Liver (tissue), 9 donors: ENCODE results near the gene THRA. TPM values are rescaled to one million over a fixed set of nuclear protein-coding genes. Genes with fewer than 3 reads are reported as not detected.

Experiments used
- DNase-seq: peaks from one replicate; pipeline ENCODE4 v3.0.0-alpha.2; 2017; ENCODE audit warnings: low spot score
- H3K27ac ChIP-seq, 2 donors: one replicate each; pipeline ENCODE4 v1.7.0; 2013; ENCODE audit warnings: inconsistent platforms in 2 of 2, low read length in 2 of 2, control low read depth in 1 of 2, low read depth in 1 of 2, mild to moderate bottlenecking in 1 of 2
- H3K27me3 ChIP-seq, 4 donors: one replicate each; pipeline versions ENCODE4 v1.6.1 to v1.7.0; 2013; ENCODE audit warnings: low read length in 3 of 4, inconsistent platforms in 1 of 4, mild to moderate bottlenecking in 1 of 4, moderate library complexity in 1 of 4; ENCODE audit not compliant: control insufficient read depth in 4 of 4, insufficient read depth in 4 of 4
- H3K36me3 ChIP-seq, 4 donors: one replicate each; pipeline versions ENCODE4 v1.6.1 to v1.7.0; 2013; ENCODE audit warnings: low read length in 3 of 4, mild to moderate bottlenecking in 3 of 4, low read depth in 1 of 4, moderate library complexity in 1 of 4; ENCODE audit not compliant: control insufficient read depth in 4 of 4, insufficient read depth in 3 of 4
- H3K4me1 ChIP-seq, 4 donors: one replicate each; pipeline versions ENCODE4 v1.6.1 to v1.7.0; 2013; ENCODE audit warnings: low read length in 3 of 4, mild to moderate bottlenecking in 3 of 4, moderate library complexity in 1 of 4; ENCODE audit not compliant: control insufficient read depth in 4 of 4, insufficient read depth in 4 of 4
- H3K4me3 ChIP-seq, 3 donors: one replicate each; pipeline versions ENCODE4 v1.6.1 to v1.7.0; 2013; ENCODE audit warnings: low read length in 3 of 3, control low read depth in 1 of 3, low read depth in 1 of 3, mild to moderate bottlenecking in 1 of 3
- H3K9ac ChIP-seq, 2 donors: one replicate each; pipeline ENCODE4 v1.7.0; 2013; ENCODE audit warnings: low read length in 2 of 2, mild to moderate bottlenecking in 2 of 2, moderate library complexity in 2 of 2, control low read depth in 1 of 2, low read depth in 1 of 2
- H3K9me3 ChIP-seq, 4 donors: one replicate each; pipeline versions ENCODE4 v1.6.1 to v1.7.0; 2013; ENCODE audit warnings: low read length in 3 of 4; ENCODE audit not compliant: control insufficient read depth in 4 of 4
- ATF3 ChIP-seq: IDR thresholded peaks from 2 replicates; pipeline ENCODE4 v1.6.1; 2016; ENCODE audit warnings: antibody characterized with exemption
- CTCF ChIP-seq: fragments of 150-350 bp; IDR thresholded peaks from 2 replicates; pipeline ENCODE4 v1.5.1; 2017; ENCODE audit warnings: improper control_type of control experiment, low read depth, low read length; ENCODE audit not compliant: missing input control
- EGR1 ChIP-seq, 2 donors: IDR thresholded peaks; 2 replicates each; pipeline ENCODE4 v1.6.1; 2016 to 2018; ENCODE audit warnings: antibody characterized with exemption in 2 of 2, low read depth in 2 of 2
- FOXA1 ChIP-seq: IDR thresholded peaks from 2 replicates; pipeline ENCODE4 v1.6.1; 2016; ENCODE audit warnings: antibody characterized with exemption
- FOXA2 ChIP-seq: IDR thresholded peaks from 2 replicates; pipeline ENCODE4 v1.6.1; 2016; ENCODE audit warnings: antibody characterized with exemption
- GABPA ChIP-seq, 2 donors: IDR thresholded peaks in 1 of 2; conservative IDR thresholded peaks in 1 of 2; 2 replicates each; pipeline ENCODE4 v1.6.1; 2016; ENCODE audit warnings: antibody characterized with exemption in 2 of 2, mild to moderate bottlenecking in 1 of 2, moderate library complexity in 1 of 2
- HNF4A ChIP-seq, 2 donors: conservative IDR thresholded peaks; 2 replicates each; pipeline ENCODE4 v1.6.1; 2016; ENCODE audit warnings: antibody characterized with exemption in 2 of 2, mild to moderate bottlenecking in 2 of 2
- HNF4G ChIP-seq: IDR thresholded peaks from 2 replicates; pipeline ENCODE4 v1.6.1; 2016; ENCODE audit warnings: antibody characterized with exemption
- JUND ChIP-seq, 2 donors: IDR thresholded peaks; 2 replicates each; pipeline ENCODE4 v1.6.1; 2016; ENCODE audit warnings: antibody characterized with exemption in 2 of 2
- NR2F2 ChIP-seq: IDR thresholded peaks from 2 replicates; pipeline ENCODE4 v1.6.1; 2016; ENCODE audit warnings: antibody characterized with exemption
- RAD21 ChIP-seq, 2 donors: IDR thresholded peaks; 2 replicates each; pipeline ENCODE4 v1.6.1; 2016; ENCODE audit warnings: antibody characterized with exemption in 2 of 2, mild to moderate bottlenecking in 2 of 2
- RXRA ChIP-seq, 2 donors: IDR thresholded peaks; 2 replicates each; pipeline ENCODE4 v1.6.1; 2017 to 2018; ENCODE audit warnings: antibody characterized with exemption in 2 of 2, mild to moderate bottlenecking in 1 of 2
- SP1 ChIP-seq: IDR thresholded peaks from 2 replicates; pipeline ENCODE4 v1.6.1; 2018; ENCODE audit warnings: antibody characterized with exemption, mild to moderate bottlenecking
- TAF1 ChIP-seq: conservative IDR thresholded peaks from 2 replicates; pipeline ENCODE4 v1.6.1; 2016; ENCODE audit warnings: antibody characterized with exemption, mild to moderate bottlenecking
- YY1 ChIP-seq: IDR thresholded peaks from 2 replicates; pipeline ENCODE4 v1.6.1; 2016; ENCODE audit warnings: antibody characterized with exemption, mild to moderate bottlenecking
- ZBTB33 ChIP-seq: IDR thresholded peaks from 2 replicates; pipeline ENCODE4 v1.6.1; 2016; ENCODE audit warnings: antibody characterized with exemption
- WGBS: extraction: QIAGEN DNeasy Blood & Tissue Kit; methylation state at CpG from one replicate; pipeline ENCODE4 v1.1.7; 2013; 5-methylcytosine and 5-hydroxymethylcytosine counted together
- polyA plus RNA-seq, 2 donors: library from polyadenylated mRNA; stranded (reverse) in 1 of 2; unstranded in 1 of 2; fragments of 200-250 nt in 1 of 2; fragments of >200 nt in 1 of 2; fragmentation: Nextera tagmentation in 1 of 2; extraction: Ambion mirVana in 1 of 2; gene quantifications; one replicate each; pipeline versions ENCODE4 v1.2.1 to v1.2.3, GENCODE V29; 2013 to 2015
- total RNA-seq, 2 donors: library from RNA; depleted of rRNA; stranded (reverse); fragments of >200 nt; gene quantifications; one replicate each; pipeline ENCODE4 v1.2.3, GENCODE V29; 2014
- TF ChIP-seq, protein P1 (sequence below): IDR thresholded peaks from 2 replicates; pipeline ENCODE4 v1.6.1; 2016; ENCODE audit warnings: antibody characterized with exemption, mild to moderate bottlenecking
- TF ChIP-seq, protein P2 (sequence below): IDR thresholded peaks from 2 replicates; pipeline ENCODE4 v1.6.1; 2016; ENCODE audit warnings: antibody characterized with exemption
- donor health status: healthy.
- donor health status: healthy.
- donor health status: healthy.
- donor health status: healthy.
- donor health status: healthy.

Gene THRA
- total and polyA plus RNA-seq, 4 donors: 3.2 to 10.3 (median 7.4) TPM

DNA sequence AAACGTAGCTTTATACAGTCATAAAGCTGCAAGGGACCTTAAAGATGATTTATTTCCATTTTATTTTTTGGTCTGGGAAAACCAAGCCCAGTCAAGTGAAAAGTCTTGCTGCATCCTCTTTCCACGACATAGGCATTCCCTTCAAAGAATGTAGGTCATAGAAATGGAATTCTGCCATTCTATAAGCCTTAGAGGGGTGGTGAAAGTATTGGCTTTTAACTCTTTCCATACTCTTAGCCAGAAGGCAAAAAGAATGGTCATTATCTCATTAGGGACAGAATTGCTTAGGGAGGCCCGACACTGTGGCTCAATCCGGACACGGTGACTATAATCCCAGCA, 51.1 kb downstream of the THRA start:
- peaks cover 9 to 63% (median 49%) of the 10 kb centered on the region in 4 donors for H3K4me1 ChIP-seq
- no peak for DNase-seq
- WGBS: 23% methylated on average over 5 of the region's 5 CpGs
- no peaks in the 10 kb centered on the region for H3K9me3 ChIP-seq
- H3K36me3 ChIP-seq: no peaks in the 10 kb centered on the region
- peak overlapping the region; percentile 86 to 99 for H3K27ac ChIP-seq
- no peaks in the 10 kb centered on the region for H3K27me3 ChIP-seq
- H3K4me3 ChIP-seq: peak overlapping the region in 2 of 3 donors; percentile 44 to 61
- no peak for TF ChIP-seq RAD21 (IDR thresholded peaks at IDR 0.05)
- no peak for TF ChIP-seq TAF1
- no peak for TF ChIP-seq JUND (IDR thresholded peaks at IDR 0.05)
- TF ChIP-seq FOXA2: no peak
- no peak for TF ChIP-seq ZBTB33
- TF ChIP-seq CTCF: no peak
- no peak for TF ChIP-seq YY1
- TF ChIP-seq SP1: no peak
- TF ChIP-seq HNF4A (conservative IDR thresholded peaks at IDR 0.05): no peak
- no peak for TF ChIP-seq GABPA (IDR thresholded peaks at IDR 0.05 in 1 of 2, conservative IDR thresholded peaks at IDR 0.05 in 1 of 2)
- no peak for TF ChIP-seq RXRA (IDR thresholded peaks at IDR 0.05)
- TF ChIP-seq NR2F2: no peak
- no peak for TF ChIP-seq EGR1 (IDR thresholded peaks at IDR 0.05; ENCODE audit: low read depth in 2 of 2)
- TF ChIP-seq, protein P1, sequence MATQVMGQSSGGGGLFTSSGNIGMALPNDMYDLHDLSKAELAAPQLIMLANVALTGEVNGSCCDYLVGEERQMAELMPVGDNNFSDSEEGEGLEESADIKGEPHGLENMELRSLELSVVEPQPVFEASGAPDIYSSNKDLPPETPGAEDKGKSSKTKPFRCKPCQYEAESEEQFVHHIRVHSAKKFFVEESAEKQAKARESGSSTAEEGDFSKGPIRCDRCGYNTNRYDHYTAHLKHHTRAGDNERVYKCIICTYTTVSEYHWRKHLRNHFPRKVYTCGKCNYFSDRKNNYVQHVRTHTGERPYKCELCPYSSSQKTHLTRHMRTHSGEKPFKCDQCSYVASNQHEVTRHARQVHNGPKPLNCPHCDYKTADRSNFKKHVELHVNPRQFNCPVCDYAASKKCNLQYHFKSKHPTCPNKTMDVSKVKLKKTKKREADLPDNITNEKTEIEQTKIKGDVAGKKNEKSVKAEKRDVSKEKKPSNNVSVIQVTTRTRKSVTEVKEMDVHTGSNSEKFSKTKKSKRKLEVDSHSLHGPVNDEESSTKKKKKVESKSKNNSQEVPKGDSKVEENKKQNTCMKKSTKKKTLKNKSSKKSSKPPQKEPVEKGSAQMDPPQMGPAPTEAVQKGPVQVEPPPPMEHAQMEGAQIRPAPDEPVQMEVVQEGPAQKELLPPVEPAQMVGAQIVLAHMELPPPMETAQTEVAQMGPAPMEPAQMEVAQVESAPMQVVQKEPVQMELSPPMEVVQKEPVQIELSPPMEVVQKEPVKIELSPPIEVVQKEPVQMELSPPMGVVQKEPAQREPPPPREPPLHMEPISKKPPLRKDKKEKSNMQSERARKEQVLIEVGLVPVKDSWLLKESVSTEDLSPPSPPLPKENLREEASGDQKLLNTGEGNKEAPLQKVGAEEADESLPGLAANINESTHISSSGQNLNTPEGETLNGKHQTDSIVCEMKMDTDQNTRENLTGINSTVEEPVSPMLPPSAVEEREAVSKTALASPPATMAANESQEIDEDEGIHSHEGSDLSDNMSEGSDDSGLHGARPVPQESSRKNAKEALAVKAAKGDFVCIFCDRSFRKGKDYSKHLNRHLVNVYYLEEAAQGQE: no peak
- TF ChIP-seq, protein P2, sequence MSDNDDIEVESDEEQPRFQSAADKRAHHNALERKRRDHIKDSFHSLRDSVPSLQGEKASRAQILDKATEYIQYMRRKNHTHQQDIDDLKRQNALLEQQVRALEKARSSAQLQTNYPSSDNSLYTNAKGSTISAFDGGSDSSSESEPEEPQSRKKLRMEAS: no peak
- TF ChIP-seq HNF4G: no peak
- H3K9ac ChIP-seq: peak overlapping the region; percentile 33 to 64

GRCh38 chr17:40115101-40115436, 52.3 kb downstream of the THRA start:
- Histone ChIP-seq H3K36me3 (no peaks in the 10 kb centered on the region), H3K9me3 (no peaks in the 10 kb centered on the region), H3K4me1 (peaks cover 5 to 54% (median 42%) of the 10 kb centered on the region in 4 donors), H3K27ac (peak overlapping the region; percentile 86 to 99), H3K4me3 (no peak overlapping the region), H3K27me3 (no peaks in the 10 kb centered on the region), H3K9ac (no peak overlapping the region)
- DNase-seq: no peak
- 55% methylated on average over 2 of the region's 2 CpGs for WGBS
- TF ChIP-seq ZBTB33: no peak
- TF ChIP-seq EGR1 (IDR thresholded peaks at IDR 0.05; ENCODE audit: low read depth in 2 of 2): no peak
- TF ChIP-seq RAD21 (IDR thresholded peaks at IDR 0.05): no peak
- no peak for TF ChIP-seq FOXA2
- TF ChIP-seq GABPA (IDR thresholded peaks at IDR 0.05 in 1 of 2, conservative IDR thresholded peaks at IDR 0.05 in 1 of 2): no peak
- TF ChIP-seq, protein P2: no peak
- TF ChIP-seq, protein P1: no peak
- TF ChIP-seq ATF3: no peak
- no peak for TF ChIP-seq SP1
- no peak for TF ChIP-seq JUND (IDR thresholded peaks at IDR 0.05)
- no peak for TF ChIP-seq NR2F2
- no peak for TF ChIP-seq RXRA (IDR thresholded peaks at IDR 0.05)
- TF ChIP-seq FOXA1: no peak
- no peak for TF ChIP-seq TAF1
- TF ChIP-seq YY1: no peak
- TF ChIP-seq HNF4A (conservative IDR thresholded peaks at IDR 0.05): no peak
